ENCODE data around the gene QKI.

DNA sequence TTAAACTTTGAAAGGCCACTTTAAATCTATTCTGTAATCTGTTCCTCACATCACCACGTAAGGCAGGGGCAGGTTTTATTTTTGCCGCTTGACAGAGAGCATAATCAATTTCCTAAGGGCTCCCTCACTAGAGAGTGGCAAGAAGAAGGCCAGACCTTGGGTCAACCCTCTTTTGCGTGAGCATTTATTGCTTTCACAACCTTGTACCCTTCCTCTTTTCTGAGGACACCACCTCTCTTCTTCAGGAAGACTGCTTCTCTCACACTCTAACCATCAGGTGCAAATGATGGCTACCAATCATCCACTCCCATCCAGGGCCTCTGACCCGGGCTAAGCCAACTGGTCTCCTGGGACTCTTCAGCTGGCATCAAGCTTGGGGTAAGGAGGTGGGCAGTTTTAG lies 25.2 kb upstream of the QKI start:
- TF ChIP-seq CTCF (IDR thresholded peaks at IDR 0.05) (no peak), POLR2A (IDR thresholded peaks at IDR 0.05) (no peak)
